HG03103 (cell line): ENCODE results near the gene CAMK2A.

Experiments used
- ATAC-seq: cut with Tn5 transposase; IDR thresholded peaks from one replicate; pipeline ENCODE4 v1.9.1; 2021; ENCODE audit warnings: low read depth; ENCODE audit not compliant: unreplicated experiment

Gene CAMK2A

GRCh38 chr5:150317048-150318003 lies 27.8 kb upstream of the CAMK2A start:
- ATAC-seq: no peak

GRCh38 chr5:150316320-150316719 lies 26.7 kb upstream of the CAMK2A start:
- ATAC-seq: no peak

GRCh38 chr5:150315245-150315644 lies 25.7 kb upstream of the CAMK2A start:
- no peak for ATAC-seq

- no peak for ATAC-seq
These were observed 24.5 kb upstream of the CAMK2A start for GRCh38 chr5:150313921-150314716.

- no peak for ATAC-seq
These were observed 23.9 kb upstream of the CAMK2A start for GRCh38 chr5:150313501-150313900.

GRCh38 chr5:150312518-150312917 lies 22.9 kb upstream of the CAMK2A start:
- ATAC-seq: no peak

- ATAC-seq: no peak
These were observed 21.6 kb upstream of the CAMK2A start for GRCh38 chr5:150311015-150311692.

- no peak for ATAC-seq
These were observed 20.7 kb upstream of the CAMK2A start for GRCh38 chr5:150310246-150310645.

GRCh38 chr5:150309886-150310239 lies 20.3 kb upstream of the CAMK2A start:
- no peak for ATAC-seq

GRCh38 chr5:150309101-150309885 lies 19.7 kb upstream of the CAMK2A start:
- ATAC-seq: no peak

GRCh38 chr5:150307617-150308426 lies 18.2 kb upstream of the CAMK2A start:
- no peak for ATAC-seq

- ATAC-seq: no peak
These were observed 17.2 kb upstream of the CAMK2A start for GRCh38 chr5:150306775-150307174.

GRCh38 chr5:150305557-150305956 lies 16.0 kb upstream of the CAMK2A start:
- ATAC-seq: no peak

- ATAC-seq: no peak
These were observed 15.5 kb upstream of the CAMK2A start for GRCh38 chr5:150305095-150305494.

GRCh38 chr5:150304481-150305081 lies 15.0 kb upstream of the CAMK2A start:
- no peak for ATAC-seq

GRCh38 chr5:150303660-150304386 lies 14.2 kb upstream of the CAMK2A start:
- ATAC-seq: no peak

GRCh38 chr5:150303070-150303615 lies 13.6 kb upstream of the CAMK2A start:
- no peak for ATAC-seq
